K562 (cell line): ENCODE measurements around the gene CUX1. TPM values are rescaled to one million over a fixed set of nuclear protein-coding genes. Genes with fewer than 3 reads are reported as not detected.

ENCODE experiments used
- ATAC-seq: fragments of 200-7000 bp; cut with Tn5 transposase; 3 replicates; pipeline ENCODE4 v1.9.1; 2020; ENCODE audit warnings: moderate library complexity
- BruUV-seq: library from RNA; stranded (reverse); fragments of 400-500 nt; replicated peaks from 2 replicates; lab custom pipeline; 2021; lab: Mats Ljungman, UMichigan
- CTCF ChIA-PET: fragments of 300-600 bp; formaldehyde crosslinking; extraction: SDS; loops from one replicate; lab custom pipeline; 2021; ENCODE audit warnings: low intra/inter-chr PET ratio; lab: Yijun Ruan, JAX
- POLR2A ChIA-PET: fragments of 300-600, 350-650 bp; sonication (Branson Sonifier 250); formaldehyde crosslinking; extraction: SDS; loops from one replicate; lab custom pipeline; 2021; ENCODE audit warnings: antibody characterized with exemption, inconsistent platforms; lab: Yijun Ruan, JAX
- DNase-seq, 4 experiments: peaks; one replicate each; pipeline versions ENCODE4 v3.0.0 to v3.0.0-alpha.2; 2011 to 2018; ENCODE audit warnings: low spot score in 3 of 4, mixed read lengths in 3 of 4; ENCODE audit errors: extremely low read depth in 1 of 4
- FAIRE-seq: peaks from 2 replicates; lab custom pipeline; 2011; peaks lifted over from hg19 to GRCh38; lab: Jason Lieb, UNC
- H2AFZ ChIP-seq: 2 replicates; pipeline ENCODE4 v1.6.0; 2011; ENCODE audit warnings: low read depth, low read length, control low read depth, inconsistent platforms
- H3K27ac ChIP-seq: fragments of 200-600 bp; 3 replicates; pipeline ENCODE4 v1.8.0; 2011; ENCODE audit warnings: low read depth, mild to moderate bottlenecking, control low read depth, inconsistent platforms, low read length, moderate library complexity, mixed read lengths; ENCODE audit errors: extremely low read depth
- H3K27me3 ChIP-seq, 2 experiments: fragments of 300-600 bp in 1 of 2; 2 replicates in 1 of 2; 3 replicates in 1 of 2; pipeline versions ENCODE4 v1.6.0 to v1.8.0; 2011; ENCODE audit warnings: inconsistent platforms in 2 of 2, low read length in 2 of 2, mild to moderate bottlenecking in 1 of 2, mixed read lengths in 1 of 2, moderate library complexity in 1 of 2; ENCODE audit not compliant: control insufficient read depth in 2 of 2, insufficient read depth in 2 of 2
- H3K36me3 ChIP-seq: fragments of 300-600 bp; 3 replicates; pipeline ENCODE4 v1.8.0; 2011; ENCODE audit warnings: mild to moderate bottlenecking, low read length, inconsistent platforms; ENCODE audit not compliant: control insufficient read depth, insufficient read depth
- H3K4me1 ChIP-seq, 2 experiments: fragments of 200-600 bp in 1 of 2; replicated peaks in 1 of 2; 2 replicates in 1 of 2; 3 replicates in 1 of 2; pipeline versions ENCODE4 v1.5.1 to v1.8.0; 2011; ENCODE audit warnings: inconsistent platforms in 2 of 2, low read length in 2 of 2, mild to moderate bottlenecking in 1 of 2, mixed read lengths in 1 of 2, moderate library complexity in 1 of 2; ENCODE audit not compliant: control insufficient read depth in 2 of 2, insufficient read depth in 2 of 2
- H3K4me2 ChIP-seq: 2 replicates; pipeline ENCODE4 v1.6.1; 2011; ENCODE audit warnings: low read length, control low read depth, inconsistent platforms, mixed read lengths; ENCODE audit not compliant: insufficient read depth
- H3K4me3 ChIP-seq: fragments of 200-600 bp; sonication (generic), shearing (Covaris generic); 2 replicates; pipeline ENCODE4 v1.5.1; 2016; ENCODE audit warnings: control low read depth, inconsistent platforms
- H3K79me2 ChIP-seq: fragments of 200-600 bp; 3 replicates; pipeline ENCODE4 v1.8.0; 2011; ENCODE audit warnings: low read length, inconsistent platforms; ENCODE audit not compliant: control insufficient read depth, insufficient read depth
- H3K9ac ChIP-seq, 2 experiments: 2 replicates each; pipeline versions ENCODE4 v1.6.0 to v1.6.1; 2011; ENCODE audit warnings: low read depth in 2 of 2, low read length in 2 of 2, control low read depth in 1 of 2, inconsistent platforms in 1 of 2, mild to moderate bottlenecking in 1 of 2, mixed read lengths in 1 of 2; ENCODE audit not compliant: insufficient read depth in 1 of 2
- H3K9me1 ChIP-seq: one replicate; pipeline ENCODE4 v1.6.0; 2011; ENCODE audit warnings: inconsistent platforms, mild to moderate bottlenecking, low read length, moderate library complexity; ENCODE audit not compliant: control insufficient read depth, insufficient read depth
- H3K9me3 ChIP-seq: replicated peaks from 2 replicates; pipeline ENCODE4 v1.5.1; 2011; ENCODE audit warnings: low read depth, low read length, inconsistent platforms; ENCODE audit not compliant: control insufficient read depth, insufficient read depth
- H4K20me1 ChIP-seq: replicated peaks from 2 replicates; pipeline ENCODE4 v1.6.1; 2011; ENCODE audit warnings: low read length, inconsistent platforms, mixed read lengths; ENCODE audit not compliant: control insufficient read depth, insufficient read depth
- ATF1 ChIP-seq, 2 experiments: fragments of 450-650 bp in 1 of 2; IDR thresholded peaks; 2 replicates each; pipeline ENCODE4 v1.6.1; 2016; ENCODE audit warnings: missing compliant biosample characterization in 1 of 2, missing genetic modification characterization in 1 of 2
- EZH2 ChIP-seq: IDR thresholded peaks from 2 replicates; pipeline ENCODE4 v1.6.1; 2012; ENCODE audit warnings: low read depth, mild to moderate bottlenecking, inconsistent platforms, low read length, borderline replicate concordance
- HSF4 ChIP-seq: fragments of 250-450 bp; sonication (Bioruptor Pico); IDR thresholded peaks from 2 replicates; pipeline ENCODE4 v2.1.2; 2022; ENCODE audit warnings: mild to moderate bottlenecking, moderate library complexity, borderline replicate concordance
- LCOR ChIP-seq: sonication (generic); formaldehyde crosslinking; IDR thresholded peaks from 2 replicates; pipeline ENCODE4 v1.8.0; 2022; ENCODE audit warnings: mild to moderate bottlenecking, missing genetic modification reagents
- NEUROD1 ChIP-seq: fragments of 150-350 bp; IDR thresholded peaks from 2 replicates; pipeline ENCODE4 v1.6.1; 2014; ENCODE audit warnings: borderline replicate concordance, low read length, low read depth; ENCODE audit not compliant: partially characterized antibody
- RAD51 ChIP-seq: fragments of 450-650 bp; IDR thresholded peaks from 2 replicates; pipeline ENCODE4 v1.7.1; 2016; ENCODE audit warnings: low read depth, mild to moderate bottlenecking, borderline replicate concordance
- TSC22D4 ChIP-seq: fragments of 450-650 bp; IDR thresholded peaks from 2 replicates; pipeline ENCODE4 v1.6.1; 2016; ENCODE audit warnings: missing genetic modification characterization, missing biosample characterization, control low read depth
- ZBTB34 ChIP-seq: fragments of 250-450 bp; sonication (Bioruptor Pico); IDR thresholded peaks from 2 replicates; pipeline ENCODE4 v1.8.0; 2021; ENCODE audit warnings: mild to moderate bottlenecking, moderate library complexity
- ZKSCAN3 ChIP-seq: fragments of 250-450 bp; sonication (Bioruptor Pico); IDR thresholded peaks from 2 replicates; pipeline ENCODE4 v1.4.0; 2020
- ZNF143 ChIP-seq: sonication (generic); formaldehyde crosslinking; IDR thresholded peaks from 2 replicates; pipeline ENCODE4 v1.9.0; 2022; ENCODE audit warnings: mild to moderate bottlenecking, missing genetic modification reagents
- ZNF384 ChIP-seq: IDR thresholded peaks from 2 replicates; pipeline ENCODE4 v1.6.1; 2012; ENCODE audit warnings: low read depth, low read length, improper control_type of control experiment
- ZNF444 ChIP-seq: fragments of 250-450 bp; sonication (Bioruptor Pico); IDR thresholded peaks from 2 replicates; pipeline ENCODE4 v1.4.0; 2020; ENCODE audit warnings: mild to moderate bottlenecking, moderate library complexity
- ZNF766 ChIP-seq: fragments of 200-800 bp; sonication (Bioruptor generic); conservative IDR thresholded peaks from 2 replicates; pipeline ENCODE4 v1.6.1; 2016; ENCODE audit warnings: missing genetic modification characterization, missing compliant biosample characterization
- WGBS: fragments of 100-300 bp; shearing (Covaris generic); methylation state at CpG from one replicate; pipeline ENCODE4 v1.1.6; 2016; ENCODE audit warnings: low coverage, mixed read lengths; ENCODE audit not compliant: insufficient coverage; ENCODE audit errors: missing lambda C conversion rate; 5-methylcytosine and 5-hydroxymethylcytosine counted together
- in situ Hi-C: fragments of 300-500 bp; cut with MboI; formaldehyde crosslinking; loops from 4 replicates; pipeline ENCODE4 v1.15.0; 2018; ENCODE audit warnings: inconsistent platforms, mixed read lengths
- intact Hi-C: fragments of 100-400 bp; cut with micrococcal nuclease; formaldehyde crosslinking; loops from 2 replicates; pipeline ENCODE4 v1.14.2; 2022
- polyA plus RNA-seq, 8 experiments: library from polyadenylated mRNA; depleted of rRNA in 4 of 8; stranded (reverse) in 5 of 8; unstranded in 3 of 8; fragments of >200 nt; fragmentation: Nextera tagmentation in 2 of 8; fragmentation: Illumina TruSeq in 1 of 8; extraction: Ambion mirVana in 2 of 8; extraction: Trizol in 1 of 8; gene quantifications; 2 replicates each; pipeline versions ENCODE4 v1.2.1 to v1.2.3, GENCODE V29; 2011 to 2014; ENCODE audit warnings: inconsistent platforms in 1 of 8, missing spikeins in 1 of 8
- total RNA-seq, 7 experiments: library from RNA; depleted of rRNA in 6 of 7; stranded (reverse); fragments of >200 nt in 6 of 7; fragmentation: Illumina TruSeq in 2 of 7; extraction: Trizol in 2 of 7; gene quantifications; 2 replicates each; pipeline versions ENCODE4 v1.2.1 to v1.2.3, GENCODE V29; 2011 to 2021; ENCODE audit warnings: low replicate concordance in 1 of 7
- TF ChIP-seq, protein P1 (sequence below): IDR thresholded peaks from 3 replicates; pipeline ENCODE4 v1.6.1; 2011; ENCODE audit warnings: borderline replicate concordance, mild to moderate bottlenecking; ENCODE audit not compliant: insufficient read length, insufficient read depth
- TF ChIP-seq, protein P2 (sequence below): fragments of 450-650 bp; IDR thresholded peaks from 2 replicates; pipeline ENCODE4 v1.6.1; 2017; ENCODE audit warnings: antibody characterized with exemption, mild to moderate bottlenecking

The CUX1 gene
- total and polyA plus RNA-seq, 9 of the 15 experiments (the other 6 are each of a cell fraction or from before 2014, with no cell fraction given), result 3.6 to 55.3 (median 25.2) TPM

- TF ChIP-seq ZBTB34 (CRISPR knock-in tag), result no peak
- no peak for TF ChIP-seq ZNF766 (CRISPR knock-in tag)
- TF ChIP-seq, protein P1, sequence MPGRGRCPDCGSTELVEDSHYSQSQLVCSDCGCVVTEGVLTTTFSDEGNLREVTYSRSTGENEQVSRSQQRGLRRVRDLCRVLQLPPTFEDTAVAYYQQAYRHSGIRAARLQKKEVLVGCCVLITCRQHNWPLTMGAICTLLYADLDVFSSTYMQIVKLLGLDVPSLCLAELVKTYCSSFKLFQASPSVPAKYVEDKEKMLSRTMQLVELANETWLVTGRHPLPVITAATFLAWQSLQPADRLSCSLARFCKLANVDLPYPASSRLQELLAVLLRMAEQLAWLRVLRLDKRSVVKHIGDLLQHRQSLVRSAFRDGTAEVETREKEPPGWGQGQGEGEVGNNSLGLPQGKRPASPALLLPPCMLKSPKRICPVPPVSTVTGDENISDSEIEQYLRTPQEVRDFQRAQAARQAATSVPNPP, result no peak
- TF ChIP-seq ATF1 (CRISPR knock-in tag; IDR thresholded peaks at IDR 0.05), result no peak
- no peak for TF ChIP-seq ATF1 (tag; IDR thresholded peaks at IDR 0.05)
- TF ChIP-seq NEUROD1, result no peak
- no peak for TF ChIP-seq ZKSCAN3 (CRISPR knock-in tag)
- no peak for TF ChIP-seq ZNF384
- no peak for TF ChIP-seq HSF4 (CRISPR knock-in tag)
- TF ChIP-seq, protein P2, sequence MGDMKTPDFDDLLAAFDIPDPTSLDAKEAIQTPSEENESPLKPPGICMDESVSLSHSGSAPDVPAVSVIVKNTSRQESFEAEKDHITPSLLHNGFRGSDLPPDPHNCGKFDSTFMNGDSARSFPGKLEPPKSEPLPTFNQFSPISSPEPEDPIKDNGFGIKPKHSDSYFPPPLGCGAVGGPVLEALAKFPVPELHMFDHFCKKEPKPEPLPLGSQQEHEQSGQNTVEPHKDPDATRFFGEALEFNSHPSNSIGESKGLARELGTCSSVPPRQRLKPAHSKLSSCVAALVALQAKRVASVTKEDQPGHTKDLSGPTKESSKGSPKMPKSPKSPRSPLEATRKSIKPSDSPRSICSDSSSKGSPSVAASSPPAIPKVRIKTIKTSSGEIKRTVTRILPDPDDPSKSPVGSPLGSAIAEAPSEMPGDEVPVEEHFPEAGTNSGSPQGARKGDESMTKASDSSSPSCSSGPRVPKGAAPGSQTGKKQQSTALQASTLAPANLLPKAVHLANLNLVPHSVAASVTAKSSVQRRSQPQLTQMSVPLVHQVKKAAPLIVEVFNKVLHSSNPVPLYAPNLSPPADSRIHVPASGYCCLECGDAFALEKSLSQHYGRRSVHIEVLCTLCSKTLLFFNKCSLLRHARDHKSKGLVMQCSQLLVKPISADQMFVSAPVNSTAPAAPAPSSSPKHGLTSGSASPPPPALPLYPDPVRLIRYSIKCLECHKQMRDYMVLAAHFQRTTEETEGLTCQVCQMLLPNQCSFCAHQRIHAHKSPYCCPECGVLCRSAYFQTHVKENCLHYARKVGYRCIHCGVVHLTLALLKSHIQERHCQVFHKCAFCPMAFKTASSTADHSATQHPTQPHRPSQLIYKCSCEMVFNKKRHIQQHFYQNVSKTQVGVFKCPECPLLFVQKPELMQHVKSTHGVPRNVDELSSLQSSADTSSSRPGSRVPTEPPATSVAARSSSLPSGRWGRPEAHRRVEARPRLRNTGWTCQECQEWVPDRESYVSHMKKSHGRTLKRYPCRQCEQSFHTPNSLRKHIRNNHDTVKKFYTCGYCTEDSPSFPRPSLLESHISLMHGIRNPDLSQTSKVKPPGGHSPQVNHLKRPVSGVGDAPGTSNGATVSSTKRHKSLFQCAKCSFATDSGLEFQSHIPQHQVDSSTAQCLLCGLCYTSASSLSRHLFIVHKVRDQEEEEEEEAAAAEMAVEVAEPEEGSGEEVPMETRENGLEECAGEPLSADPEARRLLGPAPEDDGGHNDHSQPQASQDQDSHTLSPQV, result no peak
- no peak for TF ChIP-seq RAD51
- no peak for TF ChIP-seq EZH2
- no peak for TF ChIP-seq ZNF143 (CRISPR knock-in tag)
- no peak for TF ChIP-seq LCOR (CRISPR knock-in tag)
- no peak for TF ChIP-seq ZNF444 (CRISPR knock-in tag)
- TF ChIP-seq TSC22D4 (tag), result no peak
- TF ChIP-seq, all 486 proteins: peak for 0
- Histone ChIP-seq H3K36me3 (no peaks in the 10 kb centered on the region), H3K4me1 (peaks cover 0 to 3% of the 10 kb centered on the region in 2 experiments; a peak in 1 of 5 replicates), H3K4me2 (no peak overlapping the region), H3K4me3 (no peak overlapping the region), H2AFZ (no peak overlapping the region), H3K9me1 (no peaks in the 10 kb centered on the region), H3K27me3 (peaks cover 51 to 72% of the 10 kb centered on the region in 2 experiments), H3K9ac (no peak overlapping the region), H3K9me3 (no peaks in the 10 kb centered on the region), H4K20me1 (no peaks in the 10 kb centered on the region; the same call in 1 of the 2 replicates), H3K27ac (no peak overlapping the region), H3K79me2 (no peaks in the 10 kb centered on the region)
- ATAC-seq (no peak), DNase-seq (no peak), FAIRE-seq (no peak)
- no TSS peak for BruUV-seq
- 3% methylated on average over 20 of the region's 20 CpGs for WGBS
- CTCF ChIA-PET, result no interaction called here
- in situ Hi-C loops (no loop called here), intact Hi-C loops (no loop called here)
- POLR2A ChIA-PET, result interaction anchor here (0.6 to 1.1 kb wide), 2 partner anchors 36 to 49 kb away, joined by 4 to 5 read pairs; no protein-coding TSS in a partner anchor
These were observed 39.3 kb upstream of the CUX1 start for GRCh38 chr7:101778026-101778580.
